HG03565 (cell line): ENCODE data around the gene SGCG.
A peak's percentile ranks its signal among the peaks of the same experiment; 100 is the strongest.
"Not testable (repeated sequence)": the region's sequence is repeated elsewhere in the genome, so short reads cannot be mapped to it uniquely, and the experiment has no call there.

Source experiments
- ATAC-seq: cut with Tn5 transposase; IDR thresholded peaks from one replicate; pipeline ENCODE4 v1.9.1; 2021; ENCODE audit warnings: mild to moderate bottlenecking, moderate library complexity; ENCODE audit not compliant: unreplicated experiment

The SGCG gene

DNA sequence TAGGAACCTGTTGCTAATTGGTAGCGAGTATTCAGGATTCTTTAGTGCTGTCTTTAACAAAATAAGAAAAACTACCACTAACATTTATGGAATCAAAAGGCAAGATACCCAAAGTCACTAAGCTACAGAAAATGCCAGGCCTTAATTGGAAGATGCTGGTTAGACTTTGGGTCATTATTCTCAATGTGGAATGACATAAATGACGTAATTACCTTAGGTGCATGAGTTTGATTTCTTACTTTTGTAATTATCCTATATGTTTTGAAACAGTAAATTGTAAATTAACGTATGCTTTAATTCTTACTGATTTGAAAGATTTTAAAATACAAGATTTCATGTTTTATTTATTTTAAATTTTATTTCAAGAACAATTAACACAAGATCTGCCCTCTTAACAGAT lies 25.0 kb downstream of the SGCG start:
- no peak for ATAC-seq

DNA sequence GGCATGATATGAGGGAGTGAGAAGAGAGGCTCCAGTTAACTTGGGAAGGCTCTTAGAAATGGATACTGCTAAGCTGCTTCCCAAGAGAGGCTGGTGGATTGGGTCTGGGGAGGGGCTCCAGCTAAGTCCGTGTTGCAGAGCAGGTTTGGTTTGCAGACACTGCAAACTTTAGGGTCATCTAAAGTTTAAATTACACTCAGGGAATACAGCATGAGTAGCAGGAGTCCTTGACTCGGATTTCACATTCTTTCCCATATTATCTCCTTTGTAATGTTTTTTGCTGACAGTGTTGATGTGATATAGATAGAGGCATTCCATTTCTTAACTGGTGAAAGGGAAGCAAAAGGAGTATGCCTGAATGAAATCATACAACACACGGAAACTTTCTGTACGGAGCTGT lies 31.9 kb downstream of the SGCG start:
- ATAC-seq, result no peak

DNA sequence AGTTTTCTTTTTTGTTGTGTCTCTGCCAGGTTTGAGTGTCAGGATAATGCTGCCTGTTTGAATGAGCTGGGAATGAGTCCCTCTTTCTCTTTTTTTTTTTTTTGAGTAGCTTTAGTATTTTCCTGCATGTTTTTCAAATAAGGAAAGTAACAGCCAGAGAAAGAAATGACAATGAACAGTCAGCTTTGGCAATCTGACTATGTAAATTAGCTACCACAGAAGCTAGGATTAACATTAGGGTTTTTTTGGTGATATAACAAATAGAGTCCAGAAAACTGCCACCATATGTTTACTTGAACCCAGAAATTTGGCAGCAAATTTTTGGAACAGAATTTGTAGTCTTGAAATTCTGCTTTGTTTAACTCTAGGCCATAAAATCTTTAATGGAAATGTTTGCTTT lies 50.5 kb downstream of the SGCG start:
- no peak for ATAC-seq

DNA sequence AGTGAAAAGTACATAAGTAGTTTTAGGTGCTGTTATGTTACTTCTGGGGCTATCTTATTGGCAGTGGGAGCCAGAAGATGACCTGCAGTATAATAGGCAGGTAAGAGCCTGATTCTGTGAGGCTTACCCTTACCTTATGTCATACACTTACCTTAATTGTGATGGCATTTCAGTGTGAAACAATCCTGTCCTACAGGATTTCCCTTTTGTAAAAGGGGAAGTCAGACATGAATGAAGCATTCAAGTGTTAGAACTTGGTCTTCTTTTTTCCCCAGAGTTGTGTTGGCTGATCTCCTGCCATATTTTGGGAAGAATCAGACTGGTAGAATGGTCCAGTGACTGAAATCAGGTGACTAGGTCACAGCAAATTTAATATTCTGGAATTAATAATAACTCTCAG lies 55.2 kb downstream of the SGCG start:
- ATAC-seq, result no peak

DNA sequence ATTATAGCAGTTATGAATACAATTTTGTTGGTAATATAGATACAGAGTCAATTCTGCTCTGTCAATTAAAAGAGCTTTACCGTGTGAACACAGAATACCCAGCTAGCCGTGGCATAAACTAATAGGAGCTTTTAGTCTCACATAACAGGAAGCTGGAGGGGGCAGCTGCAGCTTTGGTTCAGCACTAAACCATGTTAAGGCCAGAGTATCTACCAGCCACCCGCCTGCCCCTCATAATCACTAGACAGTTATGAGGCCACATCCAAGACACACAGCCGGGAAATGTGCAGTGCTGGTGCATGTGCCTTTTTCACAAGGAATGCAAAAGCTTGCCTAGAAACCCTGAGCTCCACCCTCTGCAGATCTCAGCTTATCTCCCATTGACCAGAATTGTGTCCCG lies 62.3 kb downstream of the SGCG start:
- ATAC-seq, result no peak

DNA sequence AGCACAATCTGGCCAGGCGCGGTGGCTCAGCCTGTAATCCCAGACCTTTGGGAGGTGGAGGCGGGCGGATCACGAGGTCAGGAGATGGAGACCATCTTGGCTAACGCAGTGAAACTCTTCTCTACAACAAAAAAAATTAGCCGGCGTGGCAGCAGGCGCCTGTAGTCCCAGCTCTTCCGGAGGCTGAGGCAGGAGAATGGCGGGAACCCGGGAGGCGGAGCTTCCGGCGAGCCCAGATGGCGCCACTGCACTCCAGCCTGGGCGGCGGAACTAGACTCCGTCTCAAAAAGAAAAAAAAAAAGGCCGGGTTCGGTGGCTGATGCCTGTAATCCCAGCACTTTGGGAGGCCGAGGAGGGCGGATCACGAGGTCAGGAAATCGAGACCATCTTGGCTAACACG lies 67.6 kb downstream of the SGCG start:
- ATAC-seq, result not testable (repeated sequence)

DNA sequence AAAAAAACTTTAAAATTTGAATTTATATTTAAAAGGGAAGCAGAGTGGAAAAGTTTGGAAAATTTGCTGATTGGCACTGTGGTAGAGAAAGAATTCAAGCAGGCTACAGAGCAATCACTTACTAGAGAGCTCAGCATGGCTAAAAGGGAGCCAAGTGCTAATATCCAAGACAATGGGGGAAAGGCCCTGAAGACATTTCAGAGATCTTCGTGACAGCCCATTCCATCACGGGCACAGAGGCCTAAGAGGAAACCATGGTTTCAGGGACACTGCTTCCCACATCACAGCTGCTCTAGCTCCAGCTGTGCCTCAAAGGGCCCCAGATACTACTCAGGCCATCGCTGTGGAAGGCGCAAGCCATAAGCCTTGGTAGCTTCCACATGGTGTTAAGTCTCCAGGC lies 73.7 kb downstream of the SGCG start:
- ATAC-seq, result no peak

DNA sequence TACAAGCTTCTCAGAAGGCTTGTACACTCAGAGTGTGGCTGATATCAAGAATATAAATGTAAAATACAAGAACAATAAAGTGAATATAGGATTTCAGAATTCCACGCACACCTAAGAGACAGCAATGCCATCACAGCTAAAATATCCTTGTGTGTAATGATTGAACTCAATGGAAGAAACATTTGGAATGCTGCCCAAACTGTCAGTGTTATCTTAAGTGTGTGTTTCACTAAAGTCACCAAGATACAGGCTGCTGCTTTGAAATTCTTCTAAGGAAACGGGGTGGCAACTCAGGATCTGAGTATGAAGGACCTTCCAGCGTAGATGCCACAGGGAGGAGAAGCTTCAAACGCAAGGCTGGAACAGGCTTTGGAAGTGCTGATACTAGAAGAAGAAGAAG lies 86.8 kb downstream of the SGCG start:
- no peak for ATAC-seq

DNA sequence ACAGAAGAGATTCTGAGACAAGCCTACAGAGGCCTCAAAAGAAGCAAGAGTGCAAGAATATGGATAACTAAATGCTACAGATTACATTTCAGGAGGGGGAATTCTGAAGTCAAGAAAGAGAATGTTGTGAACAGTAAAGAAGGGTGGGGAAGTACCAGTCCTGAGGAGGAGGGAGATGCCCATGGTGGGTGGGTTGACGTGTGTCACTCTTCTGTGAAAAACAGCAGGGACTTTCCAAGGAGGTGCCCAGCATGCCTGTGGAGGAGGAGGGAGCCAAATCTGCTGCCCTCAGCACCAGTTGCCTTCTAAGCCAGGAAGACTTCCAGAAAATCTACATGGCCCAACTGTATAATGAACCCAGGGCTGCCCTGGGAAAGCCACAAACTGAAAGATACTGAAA lies 87.7 kb downstream of the SGCG start:
- peak; percentile 77 for ATAC-seq

DNA sequence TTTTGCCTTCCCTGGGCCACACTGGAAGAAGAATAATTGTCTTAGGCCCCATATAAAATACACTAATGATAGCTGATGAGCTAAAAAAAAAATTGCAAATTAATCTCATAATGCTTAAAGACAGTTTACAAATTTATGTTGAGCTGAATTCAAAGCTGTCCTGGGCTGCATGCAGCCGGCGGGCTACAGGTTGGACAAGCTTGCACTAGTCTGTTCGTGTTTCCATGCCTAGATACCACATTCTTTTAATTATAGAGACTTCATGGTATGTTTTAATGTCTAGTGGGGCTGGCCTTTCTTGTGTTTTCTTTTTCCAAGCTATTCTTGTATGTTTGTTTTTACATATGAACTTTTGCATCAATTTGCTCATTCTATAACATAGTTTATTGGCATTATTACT lies 90.6 kb downstream of the SGCG start:
- ATAC-seq, result no peak

DNA sequence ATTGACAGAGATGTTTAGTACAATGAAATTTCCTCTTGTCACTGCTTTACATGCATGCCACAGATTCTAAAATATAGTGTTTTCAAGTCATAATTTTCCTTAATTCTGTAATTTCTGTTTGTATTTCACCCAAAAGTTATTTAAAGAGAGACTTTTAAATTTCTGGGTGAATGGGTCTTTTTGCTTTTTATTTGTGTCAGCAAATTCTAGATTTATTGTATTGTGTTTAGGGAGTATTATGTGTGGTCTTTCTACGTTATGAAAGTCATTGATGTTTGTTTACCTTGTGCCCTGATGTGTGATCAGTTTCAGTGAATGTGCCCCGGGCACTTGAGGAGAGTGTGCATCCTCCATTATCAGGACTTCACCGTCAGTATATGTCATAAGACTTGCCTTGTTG lies 92.7 kb downstream of the SGCG start:
- no peak for ATAC-seq

DNA sequence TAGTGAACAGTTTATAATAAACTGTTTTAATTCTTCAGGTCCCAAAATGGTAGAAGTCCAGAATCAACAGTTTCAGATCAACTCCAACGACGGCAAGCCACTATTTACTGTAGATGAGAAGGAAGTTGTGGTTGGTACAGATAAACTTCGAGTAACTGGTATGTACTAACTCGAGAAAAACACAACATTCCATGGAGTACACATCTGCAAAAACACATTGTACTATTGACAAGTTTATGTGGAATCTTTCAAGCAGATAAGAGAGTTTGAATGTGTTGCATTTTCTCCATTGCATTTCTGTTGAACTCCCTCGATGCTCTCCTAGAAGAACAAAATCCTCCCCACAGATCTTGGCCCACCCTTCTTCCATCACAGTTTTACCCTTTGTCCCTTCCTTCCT lies 98.5 kb downstream of the SGCG start:
- ATAC-seq, result no peak

DNA sequence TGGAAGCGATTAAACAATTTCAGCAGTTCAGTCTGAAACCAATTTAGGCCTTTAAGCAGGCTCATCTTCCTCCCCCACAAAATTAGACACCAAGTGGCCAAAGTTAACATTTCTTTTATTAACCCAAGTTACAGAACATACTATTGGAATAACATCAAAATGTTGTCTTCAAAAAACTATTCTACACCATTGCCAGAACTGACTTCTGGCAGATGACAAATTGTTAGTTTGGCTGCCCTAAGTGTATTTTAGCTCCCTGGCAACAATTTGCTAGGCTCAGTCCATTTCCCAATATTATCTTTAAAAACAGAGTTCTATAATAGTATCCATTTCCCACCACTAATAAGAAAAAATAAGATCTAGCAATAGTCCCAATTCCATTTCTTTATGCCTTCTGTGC lies 107.8 kb downstream of the SGCG start:
- no peak for ATAC-seq

DNA sequence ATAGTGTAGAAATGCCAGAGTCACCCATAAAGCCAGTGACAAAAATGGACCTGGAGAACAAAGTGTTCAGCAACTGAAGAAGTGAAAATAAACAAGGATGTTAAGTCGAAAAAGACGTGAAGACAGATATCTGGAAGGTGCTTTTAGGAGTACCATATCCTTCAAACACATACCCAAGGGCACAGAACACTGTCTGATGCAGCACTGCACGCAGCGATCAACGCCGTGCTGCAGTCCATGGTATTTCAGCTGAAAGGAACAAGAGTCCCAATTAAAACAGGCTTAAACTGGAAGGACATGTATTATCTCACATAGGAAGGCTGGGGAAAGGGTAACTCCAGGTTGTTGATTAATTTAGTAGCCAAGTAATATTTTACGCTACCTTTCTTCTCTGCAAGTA lies 108.2 kb downstream of the SGCG start:
- ATAC-seq, result no peak

DNA sequence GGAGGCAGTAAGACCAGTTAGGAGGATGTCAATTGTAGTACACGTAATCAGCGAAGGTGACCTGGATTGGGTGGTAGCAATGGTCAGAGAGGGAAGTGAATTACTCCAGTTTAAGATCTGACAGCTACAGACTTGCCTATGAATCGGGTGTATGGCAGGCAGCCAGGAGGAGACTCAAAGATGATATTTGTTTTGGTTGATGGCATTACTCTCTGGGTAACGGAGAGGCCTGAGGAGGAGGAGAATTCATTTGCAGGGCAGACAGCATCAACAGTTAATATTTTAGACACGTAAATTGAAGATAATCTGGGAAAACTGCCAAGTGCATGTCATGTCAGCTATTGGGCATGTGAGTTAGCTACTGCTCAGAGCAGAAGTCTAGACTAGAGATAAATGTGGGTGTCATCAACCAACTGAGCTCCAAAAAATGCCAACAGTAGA lies 109.2 kb downstream of the SGCG start:
- no peak for ATAC-seq

DNA sequence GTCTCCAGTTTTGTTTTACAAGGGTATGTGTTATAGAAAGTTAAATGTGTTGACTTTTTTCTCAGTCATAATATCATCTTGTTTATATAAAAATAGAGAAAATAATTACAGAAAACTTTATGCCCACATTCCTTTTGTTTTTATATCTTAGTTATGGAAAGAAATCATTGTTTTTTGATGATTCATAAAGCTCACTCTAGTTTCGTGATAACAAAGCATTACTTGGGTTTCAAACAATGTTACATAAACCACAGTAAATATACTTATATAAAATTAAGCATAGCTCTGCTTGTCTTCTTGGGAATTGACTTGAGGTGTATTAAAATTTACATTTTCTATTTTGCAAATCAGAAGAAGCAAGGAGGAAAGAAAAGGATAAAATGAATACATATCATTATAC lies 111.8 kb downstream of the SGCG start:
- no peak for ATAC-seq

DNA sequence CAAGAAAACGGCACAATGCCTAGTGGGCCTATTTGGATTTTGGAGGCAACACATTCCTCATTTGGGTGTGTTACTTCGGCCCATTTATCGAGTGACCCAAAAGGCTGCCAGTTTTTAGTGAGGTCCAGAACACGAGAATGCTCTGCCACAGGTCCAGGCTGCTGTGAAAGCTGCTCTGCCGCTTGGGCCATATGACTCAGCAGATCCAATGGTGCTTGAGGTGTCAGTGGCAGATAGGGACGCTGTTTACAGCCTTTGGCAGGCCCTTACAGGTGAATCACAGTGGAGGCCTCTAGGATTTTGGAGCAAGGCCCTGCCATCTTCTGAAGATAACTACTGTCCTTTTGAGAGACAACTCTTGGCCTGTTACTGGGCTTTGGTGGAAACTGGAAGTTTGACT lies 134.1 kb downstream of the SGCG start:
- ATAC-seq, result not testable (repeated sequence)

DNA sequence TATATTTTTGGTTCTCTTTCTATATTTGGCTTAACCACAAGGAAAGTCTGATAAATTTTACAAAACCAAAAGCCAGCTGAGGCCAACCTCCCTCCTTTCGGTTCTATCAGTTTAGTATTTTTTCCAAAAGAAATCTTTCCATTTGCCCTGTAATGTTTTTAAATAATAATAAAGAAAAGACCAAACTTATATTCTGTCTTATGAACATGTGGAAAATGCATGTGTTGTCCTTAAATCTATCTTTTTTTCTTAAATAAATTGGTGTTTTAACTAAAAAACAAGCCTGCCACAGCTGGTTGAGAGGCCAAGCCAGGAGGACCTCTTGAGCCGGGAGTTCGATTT lies 139.1 kb downstream of the SGCG start:
- ATAC-seq, result no peak

DNA sequence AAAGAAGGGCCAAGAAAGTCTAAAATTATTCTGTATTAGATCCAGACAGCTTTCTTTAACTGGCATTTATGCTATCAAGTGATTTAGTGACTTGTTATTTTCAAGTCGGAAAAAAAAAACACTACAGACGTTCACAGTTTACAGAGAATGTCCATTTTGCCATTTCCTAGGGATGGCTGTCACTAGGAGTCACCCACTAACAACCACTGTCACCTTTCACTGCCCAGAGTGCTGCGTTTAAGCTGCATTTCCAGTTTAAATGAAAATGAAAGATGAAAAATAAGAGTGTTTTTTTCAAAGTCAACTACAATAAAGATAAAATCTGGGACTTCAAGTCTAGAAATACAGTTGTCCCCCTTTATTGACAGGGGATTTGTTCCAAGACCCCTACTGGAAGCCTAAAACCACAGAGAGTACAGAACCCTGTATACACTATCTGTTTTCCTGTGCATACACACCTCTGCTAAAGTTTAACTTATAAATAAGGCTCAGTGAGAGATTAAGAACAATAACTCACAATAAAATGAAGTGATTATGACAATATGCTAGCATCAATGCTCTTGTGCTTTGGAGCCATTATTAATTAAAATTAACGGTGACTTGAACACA lies 140.3 kb downstream of the SGCG start:
- ATAC-seq, result no peak

DNA sequence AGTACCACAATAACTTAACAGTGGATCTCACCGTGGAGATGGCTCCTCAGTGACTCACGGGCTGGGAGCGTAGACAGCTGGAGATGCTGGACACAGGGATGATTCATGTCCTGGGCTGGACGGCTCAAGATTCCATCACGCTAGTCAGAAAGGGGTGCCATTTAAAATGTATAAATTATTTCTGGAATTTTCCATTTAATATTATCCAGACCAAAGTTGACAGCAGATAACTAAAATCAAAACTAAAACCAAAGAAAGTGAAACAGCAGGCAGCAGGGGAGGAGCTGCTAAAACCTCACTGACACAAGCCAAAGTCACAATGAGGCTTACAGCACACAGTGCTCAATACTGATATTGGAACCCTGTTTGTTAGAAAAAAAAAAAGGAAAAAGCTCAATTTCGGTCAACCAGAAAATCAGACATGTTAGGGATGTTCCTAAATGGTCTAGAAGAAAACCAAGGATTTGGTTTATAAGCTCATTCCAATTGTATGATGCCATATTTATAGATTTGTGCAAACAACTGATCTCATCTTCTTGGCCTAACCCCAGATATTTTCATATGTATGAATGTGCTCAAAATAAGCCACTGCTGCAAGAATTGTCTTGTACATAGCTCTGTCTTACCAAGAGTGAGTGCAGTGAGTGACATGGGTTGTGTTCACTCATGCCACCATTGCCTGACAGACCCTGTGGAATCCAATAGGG lies 140.9 kb downstream of the SGCG start:
- peak; percentile 70 for ATAC-seq

DNA sequence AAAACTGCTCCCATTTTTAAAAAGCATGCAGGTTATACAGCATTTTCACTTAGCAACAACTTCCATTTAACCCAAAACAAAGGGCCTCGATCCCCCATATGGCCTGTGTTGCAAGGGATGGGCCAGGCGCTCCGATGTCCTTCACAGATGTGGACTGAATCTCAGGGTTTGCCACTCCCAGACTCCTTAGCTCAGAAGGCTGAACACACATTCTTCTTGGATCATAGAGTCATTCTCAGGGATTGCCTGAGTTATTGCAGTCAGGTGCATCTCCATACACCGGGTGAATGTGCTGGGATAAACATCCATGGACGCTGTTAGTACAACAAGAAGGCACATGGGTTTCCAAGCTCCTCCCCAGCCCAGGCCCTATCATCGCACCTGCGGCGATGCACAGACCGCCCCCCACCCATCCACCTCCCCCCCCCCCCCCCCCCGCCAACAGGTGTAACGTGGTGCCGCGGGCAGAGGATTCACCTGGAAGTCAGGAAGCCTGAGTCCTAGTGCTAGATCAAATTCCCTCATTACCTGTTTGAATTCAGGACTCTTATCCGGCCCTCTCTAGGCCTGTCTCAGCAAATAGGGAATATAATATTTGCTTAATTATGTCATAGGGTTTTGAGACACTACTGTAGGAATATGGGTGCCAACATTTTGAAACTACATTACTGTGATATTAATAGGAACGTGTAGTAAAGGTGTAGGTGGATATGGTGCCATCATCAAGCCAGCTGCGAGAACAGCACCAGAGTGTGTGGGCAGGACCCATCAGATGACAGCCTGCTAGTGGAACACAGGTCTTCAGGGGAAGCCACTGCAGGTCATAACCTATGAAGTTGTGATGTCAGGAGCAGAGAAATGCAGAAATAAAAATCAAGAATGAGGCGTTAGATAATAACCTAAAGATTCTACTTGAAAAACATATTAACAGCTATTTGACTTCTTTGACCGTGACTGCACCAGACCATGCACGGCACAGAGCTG lies 141.9 kb downstream of the SGCG start:
- ATAC-seq, result no peak
